MM.1S (cell line): ENCODE measurements around the gene GIT1.

Source experiments
- EZH2 ChIP-seq: fragments of 300-600 bp; sonication (generic); optimal IDR thresholded peaks from 2 replicates; pipeline ENCODE3; 2017; ENCODE audit warnings: low read depth, mild to moderate bottlenecking, antibody characterized with exemption, low read length, mixed read lengths
- EZH2phosphoT487 ChIP-seq: fragments of 300-600 bp; sonication (generic); IDR thresholded peaks from 2 replicates; pipeline ENCODE4 v1.6.1; 2018; ENCODE audit warnings: antibody characterized with exemption, low read length
- TF ChIP-seq, protein P1 (sequence below): fragments of 300-600 bp; sonication (generic); IDR thresholded peaks from 2 replicates; pipeline ENCODE4 v1.5.1; 2016; ENCODE audit warnings: antibody characterized with exemption, low read length, mixed read lengths

- TF ChIP-seq, protein P1, sequence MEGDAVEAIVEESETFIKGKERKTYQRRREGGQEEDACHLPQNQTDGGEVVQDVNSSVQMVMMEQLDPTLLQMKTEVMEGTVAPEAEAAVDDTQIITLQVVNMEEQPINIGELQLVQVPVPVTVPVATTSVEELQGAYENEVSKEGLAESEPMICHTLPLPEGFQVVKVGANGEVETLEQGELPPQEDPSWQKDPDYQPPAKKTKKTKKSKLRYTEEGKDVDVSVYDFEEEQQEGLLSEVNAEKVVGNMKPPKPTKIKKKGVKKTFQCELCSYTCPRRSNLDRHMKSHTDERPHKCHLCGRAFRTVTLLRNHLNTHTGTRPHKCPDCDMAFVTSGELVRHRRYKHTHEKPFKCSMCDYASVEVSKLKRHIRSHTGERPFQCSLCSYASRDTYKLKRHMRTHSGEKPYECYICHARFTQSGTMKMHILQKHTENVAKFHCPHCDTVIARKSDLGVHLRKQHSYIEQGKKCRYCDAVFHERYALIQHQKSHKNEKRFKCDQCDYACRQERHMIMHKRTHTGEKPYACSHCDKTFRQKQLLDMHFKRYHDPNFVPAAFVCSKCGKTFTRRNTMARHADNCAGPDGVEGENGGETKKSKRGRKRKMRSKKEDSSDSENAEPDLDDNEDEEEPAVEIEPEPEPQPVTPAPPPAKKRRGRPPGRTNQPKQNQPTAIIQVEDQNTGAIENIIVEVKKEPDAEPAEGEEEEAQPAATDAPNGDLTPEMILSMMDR = no peak
- TF ChIP-seq EZH2 (no peak), EZH2phosphoT487 (no peak)
Observed at GRCh38 chr17:29577385-29578211, 11.8 kb downstream of the GIT1 start.
